NK-92 treated with Interleukin-12 subunit alpha and Interleukin-12 subunit beta, amount 100 ng/mL, for 24 hours (cell line): Measurements from ENCODE around the gene PFKFB4.

Source experiments
- DNase-seq: peaks from one replicate; lab custom pipeline; 2025; lab: John Stamatoyannopoulos, UW

PFKFB4 gene

DNA sequence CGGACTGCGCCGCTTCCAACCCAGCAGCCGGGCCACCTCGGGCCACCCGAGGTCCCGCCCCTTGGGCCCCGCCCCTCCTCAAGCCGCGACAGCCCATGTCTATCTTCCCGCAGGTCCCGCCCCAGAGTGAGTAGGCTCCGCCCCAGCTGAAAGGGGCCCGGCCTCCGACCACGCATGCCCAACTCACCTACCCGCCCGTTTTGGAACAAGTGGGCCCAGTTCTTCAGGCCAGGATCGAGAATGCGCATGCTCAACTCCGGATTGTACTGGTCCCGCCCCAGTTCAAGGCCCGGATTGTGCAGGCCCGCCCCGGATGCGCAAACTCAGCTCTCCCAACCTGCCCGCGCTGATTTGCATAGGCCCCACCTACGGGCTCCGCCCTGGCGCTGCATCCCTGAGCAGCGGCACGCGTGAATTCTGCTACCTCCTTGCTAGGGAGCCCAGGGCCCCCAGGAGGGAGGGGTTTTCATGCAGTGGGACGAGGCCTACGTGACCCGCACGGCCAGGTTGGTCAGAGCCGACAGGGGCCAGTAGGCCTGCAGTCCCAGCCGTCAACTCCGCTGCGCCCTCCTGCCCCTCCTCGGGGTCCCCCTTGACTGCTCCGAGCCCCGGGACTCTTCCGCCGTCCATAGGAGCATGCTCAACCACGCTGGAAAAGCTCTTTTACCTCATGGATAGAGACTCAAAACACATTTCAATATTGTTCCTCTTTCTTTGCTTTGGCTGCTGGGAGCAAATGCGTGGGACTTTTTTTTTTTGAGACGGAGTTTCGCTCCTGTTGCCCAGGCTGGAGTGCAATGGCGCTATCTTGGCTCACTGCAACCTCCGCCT lies at the start of gene PFKFB4:
Gene PFKFB4 (minus strand): TSS at position 8 of the 831 bp plus-strand sequence. CDS start 26 bp downstream, outside the sequence.
- peak; percentile 98 for DNase-seq

DNA sequence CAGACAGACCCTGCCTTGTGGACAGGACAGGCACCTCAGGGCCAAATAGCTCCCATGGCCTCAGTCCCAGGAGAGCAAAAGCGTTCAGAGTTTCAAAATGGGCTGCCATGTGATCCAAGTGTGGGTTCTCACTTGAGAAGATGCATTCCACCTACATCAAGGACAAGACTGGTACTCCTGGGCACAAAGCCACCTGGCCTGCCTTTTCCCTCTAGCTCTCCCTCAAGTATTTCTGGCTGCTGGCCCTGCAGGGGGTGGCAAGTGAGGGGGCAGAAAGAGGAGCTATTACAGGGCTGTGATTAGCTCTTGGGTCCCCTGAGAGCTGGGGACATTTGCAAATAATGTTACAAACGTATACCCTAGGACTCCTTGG lies 45.0 kb upstream of the PFKFB4 start:
- no peak for DNase-seq

GRCh38 chr3:48600711-48601621 lies 44.4 kb upstream of the PFKFB4 start:
- DNase-seq: no peak

DNA sequence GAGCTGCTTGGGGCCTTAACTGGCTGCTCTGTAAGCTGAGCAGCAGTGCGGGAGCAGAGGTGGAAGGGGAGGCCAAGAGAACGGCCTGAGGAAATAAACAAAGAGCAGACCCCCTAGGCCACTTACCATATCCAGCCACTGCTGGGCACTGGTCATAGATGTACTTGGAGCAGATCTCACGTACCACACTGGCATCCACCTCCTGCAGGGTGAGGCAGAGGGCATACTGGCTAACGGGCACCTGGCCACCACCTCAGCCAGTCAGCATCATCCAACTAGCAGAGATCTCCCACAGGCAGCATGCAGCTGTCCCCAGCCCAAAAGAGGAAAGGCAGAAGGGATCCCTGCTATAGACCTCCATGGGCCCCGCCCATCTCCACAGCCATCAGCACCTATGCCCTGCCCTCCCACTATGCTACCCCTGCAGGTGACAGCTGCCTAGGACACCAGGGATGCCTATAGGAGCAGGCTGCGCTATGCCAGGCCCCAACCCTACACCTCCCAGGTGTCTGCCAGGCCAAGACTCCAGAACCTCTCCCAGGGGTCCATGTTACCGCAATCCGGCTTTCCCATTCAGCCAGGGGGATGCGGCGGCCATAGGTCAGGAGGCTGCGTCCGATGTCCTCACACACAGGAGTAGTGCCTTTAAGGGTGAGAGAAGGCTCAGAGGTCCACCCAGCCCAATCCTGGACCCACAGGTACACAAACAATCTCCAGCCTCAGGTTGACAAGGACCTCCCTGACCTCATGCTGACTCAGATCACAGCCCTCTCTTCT lies 43.1 kb upstream of the PFKFB4 start:
- DNase-seq: no peak

- DNase-seq: no peak
Measured at GRCh38 chr3:48599077-48599501, 42.5 kb upstream of the PFKFB4 start.

GRCh38 chr3:48598323-48599076 lies 41.9 kb upstream of the PFKFB4 start:
- DNase-seq: no peak

DNA sequence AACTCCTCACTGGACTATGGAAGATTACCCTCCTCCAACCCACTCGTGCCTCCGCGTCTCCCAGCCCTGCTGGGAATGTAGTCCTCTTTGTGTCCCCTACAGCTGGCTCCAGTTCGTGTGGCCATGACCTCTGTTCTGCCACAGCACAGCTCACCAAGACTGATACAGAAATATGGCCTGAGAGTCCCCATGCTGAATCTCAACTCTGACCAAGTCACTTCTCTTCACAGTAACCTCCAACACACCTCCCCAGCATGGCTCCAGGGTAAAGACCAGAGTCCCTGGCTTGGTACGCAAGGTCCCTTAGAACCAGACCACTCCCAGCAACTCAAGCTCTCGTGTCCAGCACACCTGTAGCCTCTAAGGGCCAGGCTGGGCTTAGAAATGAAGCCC lies 40.8 kb upstream of the PFKFB4 start:
- DNase-seq: no peak

- no peak for DNase-seq
Measured at GRCh38 chr3:48596676-48597407, 40.2 kb upstream of the PFKFB4 start.

DNA sequence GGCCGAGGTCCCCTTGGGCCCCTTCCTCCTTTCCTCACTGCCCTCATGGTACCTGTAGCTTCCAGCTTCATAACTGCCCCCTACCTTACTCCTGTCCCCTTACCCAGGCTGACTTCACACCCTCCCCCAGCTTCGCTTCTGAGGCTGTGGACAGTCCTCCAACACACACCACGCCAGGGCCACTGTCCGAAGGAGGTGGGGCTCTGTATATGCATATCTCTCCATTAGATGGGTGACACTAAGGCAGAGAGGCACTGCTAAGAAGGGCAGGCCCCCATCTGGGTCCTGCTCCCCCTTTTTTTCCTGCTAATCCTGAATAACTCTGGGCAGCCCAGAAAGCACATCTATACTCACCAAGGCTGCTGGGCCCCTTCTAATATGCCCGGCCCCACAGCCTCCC lies 39.6 kb upstream of the PFKFB4 start:
- no peak for DNase-seq

DNA sequence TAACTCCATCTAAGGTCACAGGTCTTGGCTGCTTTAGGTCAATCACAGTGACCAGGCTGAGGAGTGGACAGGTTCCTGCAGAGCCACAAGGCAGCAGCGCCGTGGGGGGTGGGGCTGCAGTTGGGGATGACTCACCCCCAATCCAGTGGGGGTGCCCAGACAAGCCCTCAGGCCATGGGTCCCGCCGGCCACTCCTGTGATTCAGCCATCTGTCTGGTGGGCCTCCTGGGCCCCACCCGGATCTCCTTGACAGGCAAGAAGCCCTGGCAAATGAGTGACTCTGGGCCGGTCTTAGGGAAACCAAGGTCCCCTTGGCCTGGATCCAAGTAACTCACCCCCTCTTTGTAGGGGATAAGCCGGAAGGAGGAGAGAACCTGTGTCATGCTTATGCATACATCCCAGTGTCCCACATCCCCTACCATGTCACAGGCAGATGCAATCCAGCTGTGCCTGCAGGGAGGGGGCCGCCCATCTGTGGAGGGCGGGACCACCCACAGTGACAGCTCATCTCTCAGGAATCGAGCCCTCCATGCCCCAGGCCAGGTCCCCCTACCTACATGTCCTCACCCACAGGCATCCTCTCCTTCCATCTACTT lies 39.0 kb upstream of the PFKFB4 start:
- DNase-seq: no peak

- DNase-seq: no peak
Measured at GRCh38 chr3:48595075-48595525, 38.5 kb upstream of the PFKFB4 start, which contains the start of gene COL7A1. COL7A1 (minus strand) TSS chr3:48595329; CDS start chr3:48595159, 170 bp downstream.

DNA sequence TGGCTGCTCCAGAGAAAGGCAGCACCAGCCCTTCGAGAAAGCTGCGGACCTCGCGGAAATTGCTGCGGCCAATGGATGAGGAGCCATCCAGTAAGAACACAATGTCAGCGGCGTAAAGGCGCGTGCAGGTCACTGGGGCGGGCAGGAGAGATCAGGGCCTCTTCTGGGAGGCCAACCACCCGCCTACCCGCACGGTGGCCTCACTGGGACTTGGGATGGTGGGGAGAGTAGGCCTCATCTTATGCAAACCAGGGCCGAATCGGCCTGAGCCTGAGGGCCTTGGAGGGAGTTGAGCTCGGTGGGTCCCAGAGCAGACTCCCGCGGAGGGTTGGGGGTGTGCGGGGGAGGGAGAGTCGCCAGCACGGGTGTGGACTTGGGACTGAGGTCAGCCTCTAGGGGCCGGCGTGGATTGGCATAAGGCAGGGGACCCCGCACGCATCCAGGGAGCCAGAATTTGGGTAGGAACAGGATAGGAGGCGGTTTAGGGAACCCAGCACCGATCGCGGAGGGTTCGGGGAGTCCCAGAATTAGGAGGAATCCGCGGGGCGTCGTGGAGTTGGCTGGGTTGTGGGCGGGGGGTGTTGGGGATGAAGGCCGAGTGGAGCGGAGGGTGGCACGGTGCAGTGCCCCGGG lies 37.9 kb upstream of the PFKFB4 start:
- no peak for DNase-seq

DNA sequence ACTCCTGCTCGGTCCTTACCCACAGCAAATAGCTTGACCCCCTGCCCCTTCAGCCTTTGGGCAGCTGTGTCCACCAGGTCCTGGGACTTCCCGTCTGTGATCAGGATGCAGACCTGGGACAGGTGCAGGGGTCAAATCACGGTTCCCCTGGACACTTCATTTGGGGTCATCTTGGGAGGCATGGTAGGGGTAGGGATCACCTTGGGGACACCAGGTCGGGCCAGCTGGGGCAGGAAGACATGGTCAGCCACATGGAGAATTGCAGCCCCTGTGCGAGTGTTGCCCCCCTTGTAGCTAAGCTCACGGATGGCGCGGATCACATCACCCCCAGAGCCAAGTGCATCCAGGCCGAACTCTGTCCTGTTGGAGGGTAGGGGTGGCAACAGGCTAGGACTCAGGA lies 36.7 kb upstream of the PFKFB4 start:
- DNase-seq: no peak

DNA sequence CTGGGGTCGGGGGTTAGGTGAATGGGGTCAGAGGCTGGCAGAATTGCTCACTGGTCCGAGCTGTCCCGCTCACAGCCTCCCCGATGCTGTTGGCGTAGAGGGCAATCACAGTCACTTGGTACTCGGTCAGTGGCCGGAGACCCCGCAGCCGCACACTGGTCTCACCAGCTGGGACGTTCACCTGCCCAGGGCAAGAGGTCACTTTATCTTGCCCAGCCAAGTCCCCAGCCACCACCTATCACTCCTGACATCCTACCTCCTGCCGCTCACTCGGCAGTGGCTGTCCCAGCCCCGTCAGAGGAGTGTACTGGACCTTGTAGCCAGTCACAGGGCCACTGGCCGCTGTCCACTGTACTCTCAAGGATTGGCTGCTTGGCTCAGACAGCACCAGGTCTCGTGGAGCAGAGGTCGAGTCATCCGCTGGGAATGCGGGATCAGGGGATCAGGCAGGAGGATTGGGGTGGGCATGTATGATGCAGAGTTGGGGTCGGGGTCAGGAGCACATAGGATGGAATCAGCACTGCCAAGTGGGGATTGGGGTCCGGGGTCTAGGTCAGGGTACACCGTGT lies 36.0 kb upstream of the PFKFB4 start:
- no peak for DNase-seq

GRCh38 chr3:48591886-48592518 lies 35.4 kb upstream of the PFKFB4 start:
- no peak for DNase-seq

DNA sequence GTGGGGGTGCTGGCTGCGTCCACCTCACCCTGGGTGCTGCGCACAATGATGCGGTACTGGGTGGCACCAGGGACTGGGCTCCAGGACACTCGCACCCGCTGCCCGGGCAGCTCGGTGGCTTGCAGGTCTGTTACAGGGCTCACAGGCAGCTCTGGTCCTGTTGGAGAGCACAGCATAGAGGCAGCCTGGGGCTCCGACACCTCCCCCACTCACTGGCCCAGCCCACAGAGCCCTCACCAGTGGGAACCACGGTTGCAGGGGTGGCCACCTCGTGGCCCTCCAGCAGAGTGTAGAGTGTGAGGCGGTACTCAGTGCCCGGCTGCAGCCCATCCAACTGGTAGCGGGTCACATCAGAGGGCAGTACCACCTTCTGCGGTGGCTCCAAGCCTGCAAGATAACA lies 34.8 kb upstream of the PFKFB4 start:
- no peak for DNase-seq

DNA sequence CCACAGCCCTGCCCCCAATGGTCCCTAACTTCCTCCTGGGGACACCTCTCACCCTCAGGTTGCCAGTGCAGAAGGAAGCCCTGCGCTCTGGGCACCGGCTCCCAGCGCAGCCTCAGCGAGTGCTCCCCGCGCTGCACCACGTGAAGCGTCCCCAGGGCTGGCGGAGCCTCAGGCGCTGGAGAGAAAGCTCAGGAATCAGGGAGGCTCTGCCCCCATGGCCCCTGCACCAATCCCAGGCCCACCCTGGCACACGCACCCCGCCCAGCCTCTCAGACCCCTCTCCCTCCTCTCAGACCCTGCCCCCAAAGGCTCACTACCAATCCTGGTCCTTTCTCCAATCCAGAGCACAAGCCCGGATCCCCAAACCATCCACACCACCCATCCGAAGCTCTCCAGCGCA lies 31.6 kb upstream of the PFKFB4 start:
- no peak for DNase-seq

DNA sequence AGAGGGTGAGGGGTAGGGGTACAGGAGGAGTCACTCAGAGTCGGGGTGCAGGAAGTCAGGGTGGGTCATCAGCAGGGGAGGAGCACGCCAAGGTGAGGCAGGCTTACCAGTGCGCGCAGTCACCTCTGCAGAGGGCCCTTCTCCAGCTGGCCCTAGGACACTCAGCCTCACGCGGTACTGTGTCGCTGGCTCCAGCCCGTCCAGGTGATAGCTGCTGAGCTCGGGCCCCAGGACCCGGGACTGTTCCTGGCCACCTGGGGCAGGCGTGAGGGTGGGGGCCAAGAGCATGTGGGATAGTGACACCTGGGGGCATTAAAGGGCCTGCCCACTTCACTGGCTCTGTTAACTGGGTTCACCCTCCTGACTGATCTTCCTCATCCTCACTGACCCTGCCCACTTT lies 31.1 kb upstream of the PFKFB4 start:
- DNase-seq: no peak

GRCh38 chr3:48585411-48585810 lies 28.8 kb upstream of the PFKFB4 start:
- DNase-seq: no peak
